Camera-type eye (tissue), 1 donor: Measurements from ENCODE around the gene FAM47C. TPM values are rescaled to one million over a fixed set of nuclear protein-coding genes. Genes with fewer than 3 reads are reported as not detected.

ENCODE experiments used
- total RNA-seq: library from RNA; depleted of rRNA; stranded (reverse); fragments of >200 nt; gene quantifications from one replicate; pipeline ENCODE4 v1.2.3, GENCODE V29; 2014

Gene FAM47C
- total RNA-seq: not detected

GRCh38 chrX:37008182-37008581 lies at the start of gene FAM47C:
Gene FAM47C (plus strand): TSS chrX:37008366. CDS start chrX:37008411, 45 bp downstream.

